K562 (cell line): Measurements from ENCODE around the gene TSPOAP1. TPM values are rescaled to one million over a fixed set of nuclear protein-coding genes. Genes with fewer than 3 reads are reported as not detected.
A peak's percentile ranks its signal among the peaks of the same experiment; 100 is the strongest.

Source experiments
- EGR1 ChIP-seq: fragments of 450-650 bp; conservative IDR thresholded peaks from 2 replicates; pipeline ENCODE4 v1.6.1; 2017; ENCODE audit warnings: mild to moderate bottlenecking
- GABPB1 ChIP-seq: sonication (generic); formaldehyde crosslinking; IDR thresholded peaks from 2 replicates; pipeline ENCODE4 v1.8.0; 2022; ENCODE audit warnings: mild to moderate bottlenecking, missing genetic modification reagents
- HSF4 ChIP-seq: fragments of 250-450 bp; sonication (Bioruptor Pico); IDR thresholded peaks from 2 replicates; pipeline ENCODE4 v2.1.2; 2022; ENCODE audit warnings: mild to moderate bottlenecking, moderate library complexity, borderline replicate concordance
- MEIS2 ChIP-seq: fragments of 450-650 bp; IDR thresholded peaks from 2 replicates; pipeline ENCODE4 v1.6.1; 2014; ENCODE audit warnings: mild to moderate bottlenecking; ENCODE audit not compliant: partially characterized antibody
- POLR2B ChIP-seq: fragments of 450-650 bp; IDR thresholded peaks from 2 replicates; pipeline ENCODE4 v1.6.1; 2018; ENCODE audit warnings: low read depth; ENCODE audit not compliant: partially characterized antibody
- RBM15 ChIP-seq: fragments of 200-400 bp; formaldehyde crosslinking; IDR thresholded peaks from 2 replicates; pipeline ENCODE4 v1.6.1; 2018; ENCODE audit warnings: mild to moderate bottlenecking, low read length, moderate library complexity; ENCODE audit not compliant: insufficient read depth
- RBM39 ChIP-seq: fragments of 200-400 bp; formaldehyde crosslinking; optimal IDR thresholded peaks from 2 replicates; pipeline ENCODE3; 2018; ENCODE audit warnings: low read depth, low read length
- TEAD1 ChIP-seq, 2 experiments: fragments of 450-650 bp in 1 of 2; sonication (generic) in 1 of 2; formaldehyde crosslinking; IDR thresholded peaks; 2 replicates each; pipeline versions ENCODE4 v1.4.0 to v1.8.0; 2020 to 2022; ENCODE audit warnings: mild to moderate bottlenecking in 2 of 2, missing genetic modification reagents in 1 of 2
- TEAD2 ChIP-seq: fragments of 450-650 bp; IDR thresholded peaks from 2 replicates; pipeline ENCODE4 v1.6.1; 2016; ENCODE audit warnings: missing genetic modification characterization, control low read depth, missing compliant biosample characterization
- WHSC1 ChIP-seq: IDR thresholded peaks from one replicate; pipeline ENCODE4 v1.6.1; 2012; ENCODE audit warnings: low read length, control low read depth, inconsistent platforms
- ZBTB7A ChIP-seq: IDR thresholded peaks from 2 replicates; pipeline ENCODE4 v1.6.1; 2011; ENCODE audit warnings: low read depth, mild to moderate bottlenecking, low read length, moderate library complexity, borderline replicate concordance; ENCODE audit not compliant: control insufficient read depth
- ZNF232 ChIP-seq: sonication (generic); formaldehyde crosslinking; IDR thresholded peaks from 2 replicates; pipeline ENCODE4 v1.8.0; 2022; ENCODE audit warnings: mild to moderate bottlenecking, missing genetic modification reagents
- ZNF589 ChIP-seq: fragments of 200-800 bp; sonication (Bioruptor generic); IDR thresholded peaks from 2 replicates; pipeline ENCODE4 v1.6.1; 2016; ENCODE audit warnings: low read depth, missing genetic modification characterization, missing compliant biosample characterization
- polyA plus RNA-seq, 8 experiments: library from polyadenylated mRNA; depleted of rRNA in 4 of 8; stranded (reverse) in 5 of 8; unstranded in 3 of 8; fragments of >200 nt; fragmentation: Nextera tagmentation in 2 of 8; fragmentation: Illumina TruSeq in 1 of 8; extraction: Ambion mirVana in 2 of 8; extraction: Trizol in 1 of 8; gene quantifications; 2 replicates each; pipeline versions ENCODE4 v1.2.1 to v1.2.3, GENCODE V29; 2011 to 2014; ENCODE audit warnings: inconsistent platforms in 1 of 8, missing spikeins in 1 of 8
- total RNA-seq, 7 experiments: library from RNA; depleted of rRNA in 6 of 7; stranded (reverse); fragments of >200 nt in 6 of 7; fragmentation: Illumina TruSeq in 2 of 7; extraction: Trizol in 2 of 7; gene quantifications; 2 replicates each; pipeline versions ENCODE4 v1.2.1 to v1.2.3, GENCODE V29; 2011 to 2021; ENCODE audit warnings: low replicate concordance in 1 of 7
- TF ChIP-seq, protein P1 (sequence below): sonication (generic); formaldehyde crosslinking; IDR thresholded peaks from 2 replicates; pipeline ENCODE4 v1.8.1; 2023; ENCODE audit warnings: mild to moderate bottlenecking, missing genetic modification reagents
- TF ChIP-seq, protein P2 (sequence below): fragments of 250-450 bp; sonication (Bioruptor Pico); IDR thresholded peaks from 2 replicates; pipeline ENCODE4 v1.8.0; 2022; ENCODE audit warnings: moderate library complexity, mild to moderate bottlenecking, inconsistent platforms
- TF ChIP-seq, protein P3 (sequence below): fragments of 450-650 bp; IDR thresholded peaks from 2 replicates; pipeline ENCODE4 v1.6.1; 2016

The TSPOAP1 gene
- total and polyA plus RNA-seq, 9 of the 15 experiments (the other 6 are each of a cell fraction or from before 2014, with no cell fraction given), result 0.87 to 3.9 (median 1.8) TPM; not detected in 2

DNA sequence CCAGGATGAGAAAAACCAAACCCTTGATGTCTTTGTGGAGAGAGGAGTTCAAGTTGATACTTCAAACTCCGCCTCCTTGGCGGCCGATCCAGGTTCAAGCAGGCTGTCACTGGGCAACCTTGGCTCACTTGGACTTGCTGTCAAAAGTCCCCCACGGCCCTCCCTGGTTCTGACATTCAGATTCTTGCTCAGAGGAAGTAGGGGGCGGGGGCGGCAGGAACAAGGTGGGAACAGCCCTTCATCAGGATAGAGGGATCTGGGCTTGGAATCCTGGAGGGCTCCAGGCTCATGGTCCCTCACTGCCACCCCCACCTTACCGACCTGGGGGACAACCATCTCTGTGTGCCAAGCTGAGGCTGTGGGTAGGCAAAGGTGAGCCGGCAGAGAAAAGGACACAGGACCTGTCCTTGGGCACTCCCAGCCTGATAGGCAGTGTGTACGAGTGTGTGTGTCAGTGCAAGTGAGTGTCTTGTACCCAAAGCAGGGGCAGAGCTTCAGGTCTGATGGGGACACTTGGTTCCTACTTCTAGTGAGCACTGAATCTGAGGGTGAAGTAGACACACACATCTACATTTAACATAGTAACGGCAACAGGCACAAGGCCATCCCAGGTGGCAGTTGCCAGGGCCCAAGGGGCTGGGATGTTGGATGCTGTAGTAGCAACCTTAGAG lies 6.6 kb upstream of the TSPOAP1 start (continued):
- TF ChIP-seq ZBTB7A, result 0 out of 2 replicates have a peak, but pooled peaks have one; percentile 23
- peak; percentile 30 for TF ChIP-seq RBM39
- TF ChIP-seq, protein P1, sequence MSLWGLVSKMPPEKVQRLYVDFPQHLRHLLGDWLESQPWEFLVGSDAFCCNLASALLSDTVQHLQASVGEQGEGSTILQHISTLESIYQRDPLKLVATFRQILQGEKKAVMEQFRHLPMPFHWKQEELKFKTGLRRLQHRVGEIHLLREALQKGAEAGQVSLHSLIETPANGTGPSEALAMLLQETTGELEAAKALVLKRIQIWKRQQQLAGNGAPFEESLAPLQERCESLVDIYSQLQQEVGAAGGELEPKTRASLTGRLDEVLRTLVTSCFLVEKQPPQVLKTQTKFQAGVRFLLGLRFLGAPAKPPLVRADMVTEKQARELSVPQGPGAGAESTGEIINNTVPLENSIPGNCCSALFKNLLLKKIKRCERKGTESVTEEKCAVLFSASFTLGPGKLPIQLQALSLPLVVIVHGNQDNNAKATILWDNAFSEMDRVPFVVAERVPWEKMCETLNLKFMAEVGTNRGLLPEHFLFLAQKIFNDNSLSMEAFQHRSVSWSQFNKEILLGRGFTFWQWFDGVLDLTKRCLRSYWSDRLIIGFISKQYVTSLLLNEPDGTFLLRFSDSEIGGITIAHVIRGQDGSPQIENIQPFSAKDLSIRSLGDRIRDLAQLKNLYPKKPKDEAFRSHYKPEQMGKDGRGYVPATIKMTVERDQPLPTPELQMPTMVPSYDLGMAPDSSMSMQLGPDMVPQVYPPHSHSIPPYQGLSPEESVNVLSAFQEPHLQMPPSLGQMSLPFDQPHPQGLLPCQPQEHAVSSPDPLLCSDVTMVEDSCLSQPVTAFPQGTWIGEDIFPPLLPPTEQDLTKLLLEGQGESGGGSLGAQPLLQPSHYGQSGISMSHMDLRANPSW (CRISPR knock-in tag), result 0 out of 2 replicates have a peak, but pooled peaks have one; percentile 39
- TF ChIP-seq, protein P2, sequence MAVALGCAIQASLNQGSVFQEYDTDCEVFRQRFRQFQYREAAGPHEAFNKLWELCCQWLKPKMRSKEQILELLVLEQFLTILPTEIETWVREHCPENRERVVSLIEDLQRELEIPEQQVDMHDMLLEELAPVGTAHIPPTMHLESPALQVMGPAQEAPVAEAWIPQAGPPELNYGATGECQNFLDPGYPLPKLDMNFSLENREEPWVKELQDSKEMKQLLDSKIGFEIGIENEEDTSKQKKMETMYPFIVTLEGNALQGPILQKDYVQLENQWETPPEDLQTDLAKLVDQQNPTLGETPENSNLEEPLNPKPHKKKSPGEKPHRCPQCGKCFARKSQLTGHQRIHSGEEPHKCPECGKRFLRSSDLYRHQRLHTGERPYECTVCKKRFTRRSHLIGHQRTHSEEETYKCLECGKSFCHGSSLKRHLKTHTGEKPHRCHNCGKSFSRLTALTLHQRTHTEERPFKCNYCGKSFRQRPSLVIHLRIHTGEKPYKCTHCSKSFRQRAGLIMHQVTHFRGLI (CRISPR knock-in tag), result no peak
- TF ChIP-seq WHSC1, result peak; percentile 17
- 0 out of 2 replicates have a peak, but pooled peaks have one; percentile 15 for TF ChIP-seq GABPB1
- peak; percentile 36; the same call in 1 of the 2 replicates for TF ChIP-seq TEAD2 (tag)
- TF ChIP-seq POLR2B, result no peak
- TF ChIP-seq HSF4 (CRISPR knock-in tag), result 0 out of 2 replicates have a peak, but pooled peaks have one; percentile 4
- TF ChIP-seq ZNF589, result peak; percentile 35; the same call in 1 of the 2 replicates
- TF ChIP-seq RBM15, result no peak
- TF ChIP-seq, protein P3, sequence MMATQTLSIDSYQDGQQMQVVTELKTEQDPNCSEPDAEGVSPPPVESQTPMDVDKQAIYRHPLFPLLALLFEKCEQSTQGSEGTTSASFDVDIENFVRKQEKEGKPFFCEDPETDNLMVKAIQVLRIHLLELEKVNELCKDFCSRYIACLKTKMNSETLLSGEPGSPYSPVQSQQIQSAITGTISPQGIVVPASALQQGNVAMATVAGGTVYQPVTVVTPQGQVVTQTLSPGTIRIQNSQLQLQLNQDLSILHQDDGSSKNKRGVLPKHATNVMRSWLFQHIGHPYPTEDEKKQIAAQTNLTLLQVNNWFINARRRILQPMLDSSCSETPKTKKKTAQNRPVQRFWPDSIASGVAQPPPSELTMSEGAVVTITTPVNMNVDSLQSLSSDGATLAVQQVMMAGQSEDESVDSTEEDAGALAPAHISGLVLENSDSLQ, result no peak
- TF ChIP-seq EGR1, result peak; percentile 39; the same call in 1 of the 2 replicates
- no peak for TF ChIP-seq MEIS2
- 0 out of 4 replicates have a peak, but pooled peaks of 1 of the 2 experiments have one; percentile 19 for TF ChIP-seq TEAD1 (CRISPR knock-in tag; IDR thresholded peaks at IDR 0.05)
- peak; percentile 96 for TF ChIP-seq ZNF232 (CRISPR knock-in tag)
